ENCODE data around the gene RTN4RL2. TPM values are rescaled to one million over a fixed set of nuclear protein-coding genes. Genes with fewer than 3 reads are reported as not detected.

The RTN4RL2 gene
- total RNA-seq, 1 donor from 2014 or later = 0.41 TPM

- DNase-seq (ENCODE audit: low spot score in 2 of 2) (peak in 1 of 2 donors; percentile 41), FAIRE-seq (no peak)
Measured at GRCh38 chr11:57515332-57516060, 55.2 kb downstream of the RTN4RL2 start, which contains the start of gene SLC43A1. SLC43A1 (minus strand) TSS chr11:57515702; CDS start chr11:57514111, 1,591 bp downstream.

- DNase-seq (ENCODE audit: low spot score in 2 of 2) = no peak
- FAIRE-seq = no peak
Measured at GRCh38 chr11:57516061-57516443, 55.7 kb downstream of the RTN4RL2 start.

GRCh38 chr11:57521116-57521515 lies 60.8 kb downstream of the RTN4RL2 start:
- no peak for DNase-seq (ENCODE audit: low spot score in 2 of 2)
- no peak for FAIRE-seq

DNA sequence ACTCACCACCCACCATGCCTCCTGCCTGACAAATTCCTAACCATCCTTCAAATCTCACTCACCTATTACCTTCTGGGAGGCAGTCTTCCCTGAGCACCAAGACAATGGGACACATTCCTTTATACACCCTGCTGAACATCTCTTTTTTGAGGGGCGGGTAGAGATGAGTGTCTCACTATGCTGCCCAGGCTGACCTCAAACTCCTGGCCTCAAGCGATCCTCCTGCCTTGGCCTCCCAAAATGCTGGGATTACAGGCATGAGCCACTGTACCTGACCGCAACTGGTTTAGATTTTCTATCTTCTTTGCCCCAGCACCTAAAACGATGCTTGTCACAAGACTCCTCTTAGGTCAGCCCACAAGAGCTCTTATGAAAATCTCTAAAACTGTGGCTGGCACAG lies 63.1 kb downstream of the RTN4RL2 start:
- no peak for DNase-seq (ENCODE audit: low spot score in 2 of 2)
- no peak for FAIRE-seq

Small RNAs within 50 kb of the gene (small RNA-seq; reads per million reads assigned to genes)
- gene RNA5SP341 = not detected

Other genes with a start within 250 kb of the RTN4RL2 start
- gene APLNR, start 223.3 kb upstream of the RTN4RL2 start, total RNA-seq = 5.3 TPM
- gene TNKS1BP1, start 135.6 kb upstream of the RTN4RL2 start, total RNA-seq = 20.0 TPM
- 53.8 TPM for gene SSRP1, start 124.6 kb upstream of the RTN4RL2 start, total RNA-seq
- not detected for gene P2RX3, start 122.2 kb upstream of the RTN4RL2 start, total RNA-seq
- not detected for gene PRG3, start 79.4 kb upstream of the RTN4RL2 start, total RNA-seq
- gene PRG2, start 69.9 kb upstream of the RTN4RL2 start, total RNA-seq = not detected
- 4.1 TPM for gene SLC43A3, start 33.4 kb upstream of the RTN4RL2 start, total RNA-seq
- 2.0 TPM for gene SLC43A1, start 55.2 kb downstream of the RTN4RL2 start, total RNA-seq
- 39.9 TPM for gene TIMM10, start 70.2 kb downstream of the RTN4RL2 start, total RNA-seq
- gene SMTNL1, start 77.1 kb downstream of the RTN4RL2 start, total RNA-seq = not detected
- 57.9 TPM for gene UBE2L6, start 107.1 kb downstream of the RTN4RL2 start, total RNA-seq
- 7.3 TPM for gene SERPING1, start 137.2 kb downstream of the RTN4RL2 start, total RNA-seq
- gene YPEL4, start 189.4 kb downstream of the RTN4RL2 start, total RNA-seq = 5.3 TPM
- 17.1 TPM for gene CLP1, start 197.2 kb downstream of the RTN4RL2 start, total RNA-seq
- 15.1 TPM for gene ZDHHC5, start 207.6 kb downstream of the RTN4RL2 start, total RNA-seq

Measured in frontal cortex (tissue), 4 donors.